ENCODE measurements around the gene MACROD2. TPM values are rescaled to one million over a fixed set of nuclear protein-coding genes. Genes with fewer than 3 reads are reported as not detected.

MACROD2 gene
- total RNA-seq, 1 donor from 2014 or later = not detected

DNA sequence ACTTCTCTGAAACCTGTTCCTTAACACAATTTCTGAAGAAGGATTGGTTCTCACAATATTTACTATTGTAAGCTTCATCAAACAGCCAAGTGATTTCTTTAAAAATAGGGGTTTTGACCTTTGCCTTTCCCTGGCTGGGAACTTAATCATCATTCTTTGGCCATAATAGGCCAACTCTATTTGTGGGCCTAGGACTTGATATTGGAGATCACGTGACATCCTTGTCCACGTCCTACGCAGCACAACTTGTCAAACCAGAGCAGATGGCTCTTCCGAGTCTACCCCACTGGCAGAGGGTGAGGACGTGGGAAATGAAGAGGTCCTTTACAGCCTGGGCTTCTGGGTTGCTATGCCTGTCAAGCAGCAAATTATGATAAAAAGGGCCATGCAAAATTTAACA, 1547.3 kb downstream of the MACROD2 start:
- intact Hi-C loops (cut with micrococcal nuclease) = no loop called here

GRCh38 chr20:15544742-15545141, 1549.4 kb downstream of the MACROD2 start:
- intact Hi-C loops (cut with micrococcal nuclease) = no loop called here

DNA sequence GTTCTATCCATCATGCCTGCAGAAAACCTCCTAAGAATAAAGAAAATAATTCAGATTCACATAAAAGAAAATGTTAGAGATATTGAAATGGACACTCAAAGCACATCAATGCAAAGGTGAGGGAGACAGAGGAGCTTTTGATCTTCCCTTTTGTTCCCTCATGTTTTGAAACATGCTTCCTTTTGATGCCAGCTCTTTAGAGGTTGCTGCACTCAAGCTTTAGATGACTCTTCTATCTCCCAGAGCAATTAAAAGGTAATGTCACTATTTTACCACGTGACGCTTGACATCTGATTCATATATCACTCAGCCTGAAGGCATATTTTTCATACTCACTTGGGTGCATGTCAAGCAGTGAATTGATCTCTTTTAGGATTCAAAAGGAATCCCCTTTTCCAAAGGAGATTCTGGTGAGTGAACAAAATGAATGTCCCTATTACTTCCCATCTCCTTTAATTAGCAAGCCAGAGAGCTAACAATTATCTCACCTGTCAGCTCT, 1551.3 kb downstream of the MACROD2 start:
- intact Hi-C loops (cut with micrococcal nuclease) = no loop called here

DNA sequence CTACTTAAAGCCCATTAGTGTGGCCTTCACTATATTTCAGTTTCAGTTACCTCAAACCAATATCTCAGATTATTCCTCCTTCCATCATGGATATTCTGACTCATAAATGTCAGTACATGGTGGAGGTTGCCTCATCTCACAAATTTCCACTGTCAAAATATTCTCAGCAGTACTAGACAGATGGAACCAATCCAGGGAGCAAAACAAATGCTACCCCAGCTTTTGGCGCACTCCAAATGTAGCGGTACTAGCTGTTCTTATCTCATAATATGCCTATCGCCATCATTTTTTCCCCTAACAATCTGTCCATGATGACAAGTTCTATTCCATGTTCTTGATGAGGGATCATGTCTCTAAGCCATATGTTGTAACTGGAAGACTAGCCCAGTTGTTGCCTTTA, 1551.8 kb downstream of the MACROD2 start:
- intact Hi-C loops (cut with micrococcal nuclease) = no loop called here

DNA sequence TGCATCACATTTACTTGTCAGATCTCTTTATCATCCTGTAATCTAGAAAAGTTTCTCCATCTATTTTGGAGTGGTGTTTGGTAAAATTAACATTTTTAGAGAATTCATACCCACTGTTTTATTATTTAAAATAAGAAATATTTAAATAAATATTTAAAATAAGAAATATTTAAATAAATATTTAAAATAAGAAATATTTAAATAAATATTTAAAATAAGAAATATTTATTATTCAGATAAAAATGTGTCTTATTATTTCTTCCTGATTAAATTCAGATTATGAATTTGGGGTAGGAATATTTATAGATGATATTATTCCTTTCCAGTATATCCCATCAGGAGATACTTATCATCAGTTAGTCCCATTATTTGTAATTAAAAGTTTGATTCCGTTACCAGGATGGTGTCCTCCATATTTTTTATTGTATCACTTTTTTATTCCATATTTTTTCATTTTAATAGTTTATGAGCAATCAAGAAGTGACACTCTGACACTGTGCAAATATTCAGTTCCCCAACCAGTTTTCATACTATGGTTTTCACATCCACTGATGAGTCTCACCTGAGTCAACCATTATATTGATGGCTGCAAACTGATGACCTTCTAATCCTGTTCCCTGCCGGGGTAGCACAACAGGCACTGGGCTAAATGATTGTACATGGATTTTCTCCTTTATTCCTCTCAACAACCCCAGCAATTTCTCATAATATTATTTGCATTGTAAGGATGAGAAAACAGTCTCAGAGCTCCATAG, 1555.0 kb downstream of the MACROD2 start:
- intact Hi-C loops (cut with micrococcal nuclease) = no loop called here

- intact Hi-C loops (cut with micrococcal nuclease) = no loop called here
Measured at GRCh38 chr20:15555913-15556312, 1560.6 kb downstream of the MACROD2 start.

- intact Hi-C loops (cut with micrococcal nuclease) = no loop called here
Measured at GRCh38 chr20:15556869-15557268, 1561.6 kb downstream of the MACROD2 start.

GRCh38 chr20:15561070-15561569, 1565.8 kb downstream of the MACROD2 start:
- intact Hi-C loops (cut with micrococcal nuclease) = no loop called here

DNA sequence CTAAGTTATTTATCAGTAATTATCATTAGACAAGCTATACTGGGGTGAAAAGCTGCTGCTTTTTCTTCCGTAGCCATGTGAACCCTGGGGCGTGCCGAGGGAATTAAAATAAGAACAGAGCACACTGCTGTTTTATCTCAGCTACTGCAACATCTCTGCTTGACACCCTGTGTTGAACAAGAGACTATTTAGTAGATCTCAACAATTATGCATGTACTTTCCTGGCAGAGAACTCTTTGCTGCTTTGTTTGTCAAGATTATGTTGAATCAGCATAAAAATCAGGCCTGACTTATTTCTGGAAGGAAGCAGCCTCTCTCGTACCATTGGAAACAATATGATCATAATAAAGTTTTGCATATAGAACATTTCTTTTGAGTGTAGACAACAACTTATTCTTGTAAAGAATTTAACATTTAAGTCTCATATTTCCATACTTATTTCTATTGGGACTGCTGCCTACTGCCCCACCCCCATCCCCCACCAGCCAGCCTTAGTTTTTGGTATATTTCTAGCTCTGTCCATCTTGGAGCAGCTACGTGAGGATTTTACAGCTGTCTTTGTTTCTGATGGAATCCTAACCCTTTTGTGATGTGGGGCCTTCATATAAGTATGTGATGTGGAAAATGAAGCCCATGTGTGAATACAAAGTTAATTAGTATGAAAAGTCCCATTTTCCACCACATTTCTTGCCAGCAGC, 1566.5 kb downstream of the MACROD2 start:
- intact Hi-C loops (cut with micrococcal nuclease) = no loop called here

DNA sequence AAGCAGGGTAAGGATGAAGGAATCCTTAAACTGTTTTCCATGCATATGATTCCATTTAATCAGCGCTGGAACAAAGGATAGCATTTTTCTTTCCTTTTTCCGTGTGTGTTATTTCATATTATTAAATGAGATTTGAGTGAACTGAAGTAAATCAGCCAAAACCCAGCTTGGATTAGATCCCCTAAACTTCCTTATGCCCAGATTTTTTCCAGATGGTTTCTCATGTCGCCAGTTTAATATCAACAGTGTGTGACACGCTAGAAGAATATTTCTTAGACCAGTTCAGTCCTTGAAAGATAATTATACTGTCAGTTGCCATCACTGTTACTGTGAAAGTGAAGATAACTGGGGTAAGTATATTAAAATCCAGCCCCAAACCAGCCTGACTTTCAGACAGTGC, 1568.5 kb downstream of the MACROD2 start:
- intact Hi-C loops (cut with micrococcal nuclease) = no loop called here

DNA sequence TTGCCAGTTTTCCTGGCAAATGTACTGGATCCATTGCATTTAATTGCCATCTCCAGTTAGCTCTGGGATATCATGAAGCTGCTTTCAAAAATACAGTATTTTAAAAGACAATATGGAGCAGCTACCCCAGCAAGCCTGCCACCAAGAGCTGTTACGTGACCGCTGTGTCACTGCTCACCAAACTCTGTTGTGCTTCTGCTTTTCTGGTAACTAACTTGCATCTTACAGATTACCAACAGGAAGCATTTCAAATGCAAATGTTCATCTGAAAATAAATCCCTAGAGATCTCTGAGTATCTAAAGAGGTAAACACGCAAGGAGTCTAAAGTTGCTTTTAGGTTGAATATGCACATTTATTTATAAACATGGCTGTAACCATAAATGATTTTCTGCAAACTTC, 1569.7 kb downstream of the MACROD2 start:
- intact Hi-C loops (cut with micrococcal nuclease) = no loop called here

GRCh38 chr20:15565786-15566185, 1570.5 kb downstream of the MACROD2 start:
- intact Hi-C loops (cut with micrococcal nuclease) = no loop called here

GRCh38 chr20:15567219-15567618, 1571.9 kb downstream of the MACROD2 start:
- intact Hi-C loops (cut with micrococcal nuclease) = no loop called here

DNA sequence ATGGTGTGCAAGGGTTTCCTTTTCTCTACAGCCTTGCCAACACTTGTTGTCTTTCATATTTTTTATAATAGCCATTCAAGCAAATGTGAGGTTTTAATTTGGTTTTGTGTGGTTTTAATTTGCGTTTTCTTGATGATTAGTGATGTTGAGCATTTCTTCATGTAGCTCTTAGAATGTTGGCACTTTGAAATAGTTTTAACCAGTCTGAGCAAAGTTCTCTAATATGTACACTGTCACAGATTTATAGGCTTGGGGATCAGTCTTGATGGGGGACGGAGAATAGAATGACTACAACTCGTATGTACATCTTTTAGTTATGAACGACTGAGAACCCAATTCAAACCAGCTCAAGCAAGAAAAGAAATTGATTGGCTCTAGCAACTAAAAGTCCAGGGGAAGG, 1574.8 kb downstream of the MACROD2 start:
- intact Hi-C loops (cut with micrococcal nuclease) = no loop called here

- intact Hi-C loops (cut with micrococcal nuclease) = no loop called here
Measured at GRCh38 chr20:15571056-15571455, 1575.7 kb downstream of the MACROD2 start.

DNA sequence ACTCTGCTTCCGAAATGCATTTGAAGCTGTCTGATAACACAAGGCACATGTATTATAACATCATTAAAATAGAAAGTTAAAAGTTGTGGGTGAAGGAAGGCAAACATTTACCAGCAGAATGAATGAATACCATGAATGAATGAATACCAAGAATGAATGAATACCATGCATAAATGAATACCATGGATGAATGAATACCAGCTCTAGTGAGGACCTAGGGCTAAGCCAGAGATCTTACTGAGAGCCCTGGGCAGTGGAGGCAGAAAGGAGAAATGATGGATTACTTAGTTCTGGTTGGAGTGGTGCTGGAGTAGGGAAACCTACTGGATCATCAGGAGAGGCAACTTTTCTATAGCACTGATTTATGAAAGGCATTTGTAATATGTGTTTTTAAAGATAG, 1579.9 kb downstream of the MACROD2 start:
- intact Hi-C loops (cut with micrococcal nuclease) = no loop called here

GRCh38 chr20:15576411-15576810, 1581.1 kb downstream of the MACROD2 start:
- intact Hi-C loops (cut with micrococcal nuclease) = no loop called here

DNA sequence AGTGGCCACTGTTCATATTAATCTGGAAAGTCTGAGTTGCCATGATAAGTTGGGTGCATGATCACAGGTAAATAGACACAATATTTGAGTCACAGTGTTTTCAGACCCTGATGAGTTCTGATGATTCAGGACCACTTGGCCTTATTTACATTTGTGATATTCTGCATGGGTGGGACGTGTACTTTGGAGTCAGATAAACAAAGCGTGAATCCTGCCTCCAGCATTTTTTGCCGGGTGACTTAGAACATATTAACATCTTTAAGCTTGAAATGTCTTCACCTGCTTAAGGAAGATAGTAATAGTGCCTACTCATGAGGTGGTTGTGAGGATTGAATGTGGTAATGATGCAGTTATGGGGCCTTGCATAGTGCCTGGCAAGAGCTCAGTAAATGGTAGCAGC, 1582.8 kb downstream of the MACROD2 start:
- intact Hi-C loops (cut with micrococcal nuclease) = no loop called here

DNA sequence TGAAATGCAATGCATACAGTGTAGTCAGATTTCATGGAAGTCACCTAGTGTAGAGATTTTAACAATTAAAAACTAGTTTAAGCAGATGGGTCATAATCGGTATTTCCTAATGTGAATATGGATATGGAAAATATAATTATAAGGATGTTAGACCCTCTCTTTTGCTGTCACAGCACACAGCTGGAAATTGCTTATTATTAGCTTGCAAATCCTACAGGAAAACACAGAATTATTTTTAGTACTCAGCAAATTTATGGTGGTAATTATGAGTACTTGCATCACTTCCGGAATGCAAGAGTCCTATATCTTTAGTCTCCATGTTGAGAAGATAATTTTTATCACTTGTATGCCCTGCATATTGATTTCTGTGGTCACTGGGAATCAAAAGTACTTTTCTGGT, 1584.4 kb downstream of the MACROD2 start:
- intact Hi-C loops (cut with micrococcal nuclease) = no loop called here

DNA sequence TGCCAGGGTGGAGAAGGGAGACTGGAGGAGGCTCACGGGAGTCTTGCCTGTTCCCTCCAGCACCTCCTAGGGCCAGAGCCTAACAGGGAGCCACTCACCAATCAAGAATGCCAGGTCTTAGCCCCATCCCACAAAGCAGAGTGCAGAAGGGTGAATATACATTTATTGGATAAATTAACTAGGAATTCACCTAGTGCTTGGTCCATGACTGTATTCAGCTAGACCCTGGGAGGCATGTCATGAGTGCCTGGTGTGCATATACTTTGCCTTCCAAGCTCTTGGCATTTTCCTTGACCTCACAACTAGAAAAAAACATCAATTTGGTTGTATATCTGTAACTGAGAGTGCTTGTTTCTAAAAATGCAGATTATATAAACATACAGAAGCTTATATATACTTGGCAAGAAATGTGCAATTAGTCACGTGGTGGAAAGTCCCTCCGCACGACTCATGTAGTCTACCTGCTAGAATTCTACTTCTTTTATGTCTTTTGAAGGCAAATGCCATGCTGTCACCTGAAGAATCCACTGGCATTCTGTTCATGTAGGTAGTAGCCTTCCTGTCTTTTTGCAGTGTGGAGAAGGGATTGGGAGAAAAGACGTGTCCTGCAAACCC, 1586.9 kb downstream of the MACROD2 start:
- intact Hi-C loops (cut with micrococcal nuclease) = no loop called here

GRCh38 chr20:15584507-15584906, 1589.2 kb downstream of the MACROD2 start:
- intact Hi-C loops (cut with micrococcal nuclease) = no loop called here

GRCh38 chr20:15593081-15593480, 1597.8 kb downstream of the MACROD2 start:
- intact Hi-C loops (cut with micrococcal nuclease) = no loop called here

Measured in T-helper 1 cell treated with Interleukin-12 subunit alpha and Interleukin-12 subunit beta and Interleukin-4 antibody, amounts not matched to agents 30 ng/mL and 1 ng/mL, for 36 hours (primary cell).